ENCODE measurements around the gene VCX.

Gene VCX

DNA sequence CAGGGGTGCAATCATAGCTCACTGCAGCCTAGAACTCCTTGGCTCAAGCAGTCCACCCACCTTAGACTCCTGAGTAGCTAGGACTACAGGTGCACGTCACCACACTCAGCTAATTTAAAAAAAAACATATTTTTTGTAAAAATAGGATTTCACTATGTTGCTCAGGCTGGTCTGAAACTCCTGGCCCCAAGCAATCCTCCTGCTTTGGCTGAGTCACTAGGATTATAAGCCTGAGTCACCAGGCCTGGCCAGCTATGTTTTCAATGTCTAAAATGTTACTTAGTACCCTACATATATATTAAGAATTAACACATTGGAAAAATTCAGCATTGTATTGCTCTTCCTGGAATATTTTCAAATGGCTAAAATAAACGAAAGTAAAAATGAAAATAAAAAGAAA is 46.7 kb downstream of the VCX start:
- Histone ChIP-seq H3K27me3 (ENCODE audit: control insufficient read depth in 1 of 2, insufficient read depth in 2 of 2, low read length in 2 of 2) (no peaks in the 10 kb centered on the region), H3K9me3 (ENCODE audit: control insufficient read depth in 1 of 2, low read length in 2 of 2) (no peaks in the 10 kb centered on the region), H3K4me3 (ENCODE audit: low read depth in 1 of 2, low read length in 2 of 2) (no peak overlapping the region), H3K4me1 (ENCODE audit: control insufficient read depth in 1 of 2, insufficient read depth in 2 of 2, low read length in 2 of 2) (no peaks in the 10 kb centered on the region), H3K36me3 (ENCODE audit: control insufficient read depth in 1 of 2, insufficient read depth in 2 of 2, low read length in 2 of 2) (no peaks in the 10 kb centered on the region), H3K9ac (ENCODE audit: low read depth in 1 of 2, low read length in 2 of 2) (no peak overlapping the region), H3K27ac (ENCODE audit: low read depth, low read length) (no peak overlapping the region)

DNA sequence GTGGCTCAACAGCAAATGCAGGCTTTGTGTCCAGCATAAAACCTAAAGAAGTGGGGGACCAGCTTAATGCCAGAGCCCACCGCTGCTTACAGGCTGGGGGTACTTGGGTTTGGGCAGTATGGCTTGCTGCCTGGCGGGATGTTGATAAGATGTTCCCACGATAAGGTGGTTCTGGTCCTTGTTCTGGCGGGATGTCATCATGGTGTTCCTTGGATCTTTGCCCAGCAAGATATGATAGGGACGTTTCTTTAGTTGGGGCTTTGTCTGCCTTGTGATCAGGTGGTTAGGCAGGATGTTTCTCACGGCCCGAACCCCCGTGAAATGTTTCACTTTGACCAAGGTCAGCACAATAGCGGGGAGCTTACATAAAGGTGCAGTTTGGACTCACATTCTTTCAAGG is 49.0 kb downstream of the VCX start:
- Histone ChIP-seq H3K4me3 (ENCODE audit: low read depth in 1 of 2, low read length in 2 of 2) (no peak overlapping the region), H3K36me3 (ENCODE audit: control insufficient read depth in 1 of 2, insufficient read depth in 2 of 2, low read length in 2 of 2) (no peaks in the 10 kb centered on the region), H3K9ac (ENCODE audit: low read depth in 1 of 2, low read length in 2 of 2) (no peak overlapping the region), H3K4me1 (ENCODE audit: control insufficient read depth in 1 of 2, insufficient read depth in 2 of 2, low read length in 2 of 2) (no peaks in the 10 kb centered on the region), H3K27ac (ENCODE audit: low read depth, low read length) (no peak overlapping the region), H3K9me3 (ENCODE audit: control insufficient read depth in 1 of 2, low read length in 2 of 2) (no peaks in the 10 kb centered on the region), H3K27me3 (ENCODE audit: control insufficient read depth in 1 of 2, insufficient read depth in 2 of 2, low read length in 2 of 2) (no peaks in the 10 kb centered on the region)
